Activated naive CD8-positive, alpha-beta T cell (primary cell): ENCODE data around the gene ADIPOQ.
"Not testable (repeated sequence)": the region's sequence is repeated elsewhere in the genome, so short reads cannot be mapped to it uniquely, and the experiment has no call there.

ENCODE experiments used
- H3K27ac Mint-ChIP-seq: one replicate; pipeline ENCODE4 v1.8.0; 2021; ENCODE audit warnings: mixed read lengths
- H3K27me3 Mint-ChIP-seq: one replicate; pipeline ENCODE4 v1.8.0; 2021; ENCODE audit warnings: mixed read lengths
- H3K36me3 Mint-ChIP-seq: one replicate; pipeline ENCODE4 v1.8.0; 2021; ENCODE audit warnings: mixed read lengths
- H3K4me1 Mint-ChIP-seq: one replicate; pipeline ENCODE4 v1.8.0; 2021; ENCODE audit warnings: low read depth, mixed read lengths
- H3K4me3 Mint-ChIP-seq: one replicate; pipeline ENCODE4 v1.8.0; 2021; ENCODE audit warnings: mild to moderate bottlenecking, mixed read lengths
- H3K9me3 Mint-ChIP-seq: one replicate; pipeline ENCODE4 v1.8.0; 2021; ENCODE audit warnings: low read depth, mixed read lengths

ADIPOQ gene

GRCh38 chr3:186842426-186843038, at the start of gene ADIPOQ:
Gene ADIPOQ, plus strand, starts transcription at chr3:186842710. Its CDS starts 10,349 bp downstream, at chr3:186853059.
- H3K27ac Mint-ChIP-seq: no peak within 1 kb of the TSS
- H3K27me3 Mint-ChIP-seq: peaks cover 4% of the 10 kb centered on the region
- H3K4me3 Mint-ChIP-seq: no peak within 1 kb of the TSS
- no peaks in the 10 kb centered on the region for H3K4me1 Mint-ChIP-seq
- H3K36me3 Mint-ChIP-seq: no peaks in the 10 kb centered on the region
- H3K9me3 Mint-ChIP-seq: no peaks in the 10 kb centered on the region

GRCh38 chr3:186798239-186798874, 44.2 kb upstream of the ADIPOQ start:
- Mint-ChIP-seq H3K36me3 (peaks cover 16% of the 10 kb centered on the region), H3K9me3 (no peaks in the 10 kb centered on the region), H3K27me3 (no peaks in the 10 kb centered on the region), H3K4me3 (no peak overlapping the region), H3K4me1 (peaks cover 19% of the 10 kb centered on the region), H3K27ac (no peak overlapping the region)

- H3K27ac Mint-ChIP-seq: no peak overlapping the region
- no peak overlapping the region for H3K4me3 Mint-ChIP-seq
- no peaks in the 10 kb centered on the region for H3K27me3 Mint-ChIP-seq
- H3K36me3 Mint-ChIP-seq: peaks cover 15% of the 10 kb centered on the region
- H3K9me3 Mint-ChIP-seq: no peaks in the 10 kb centered on the region
- H3K4me1 Mint-ChIP-seq: peaks cover 27% of the 10 kb centered on the region
Measured at GRCh38 chr3:186800285-186800684, 42.2 kb upstream of the ADIPOQ start.

GRCh38 chr3:186802701-186803100, 39.8 kb upstream of the ADIPOQ start:
- no peaks in the 10 kb centered on the region for H3K9me3 Mint-ChIP-seq
- no peak overlapping the region for H3K27ac Mint-ChIP-seq
- no peak overlapping the region for H3K4me3 Mint-ChIP-seq
- no peaks in the 10 kb centered on the region for H3K27me3 Mint-ChIP-seq
- H3K36me3 Mint-ChIP-seq: peaks cover 11% of the 10 kb centered on the region
- peaks cover 42% of the 10 kb centered on the region for H3K4me1 Mint-ChIP-seq

- H3K9me3 Mint-ChIP-seq, H3K27ac Mint-ChIP-seq, H3K27me3 Mint-ChIP-seq, H3K36me3 Mint-ChIP-seq, H3K4me3 Mint-ChIP-seq: not testable (repeated sequence)
- peaks cover 41% of the 10 kb centered on the region for H3K4me1 Mint-ChIP-seq
Measured at GRCh38 chr3:186803447-186803846, 39.1 kb upstream of the ADIPOQ start.

GRCh38 chr3:186806089-186807055, 36.1 kb upstream of the ADIPOQ start, which contains the start of gene RFC4:
Gene RFC4, minus strand, starts transcription at chr3:186806482. Its CDS starts 1,769 bp downstream, at chr3:186804713.
- peaks cover 3% of the 10 kb centered on the region for H3K36me3 Mint-ChIP-seq
- peak within 1 kb of the TSS; percentile 94 for H3K4me3 Mint-ChIP-seq
- H3K9me3 Mint-ChIP-seq: no peaks in the 10 kb centered on the region
- H3K27me3 Mint-ChIP-seq: no peaks in the 10 kb centered on the region
- H3K27ac Mint-ChIP-seq: peak within 1 kb of the TSS; percentile 95
- H3K4me1 Mint-ChIP-seq: peaks cover 24% of the 10 kb centered on the region

GRCh38 chr3:186807231-186807630, 35.3 kb upstream of the ADIPOQ start:
- no peaks in the 10 kb centered on the region for H3K27me3 Mint-ChIP-seq
- peaks cover 24% of the 10 kb centered on the region for H3K4me1 Mint-ChIP-seq
- H3K27ac Mint-ChIP-seq: peak overlapping the region; percentile 95
- peaks cover 3% of the 10 kb centered on the region for H3K36me3 Mint-ChIP-seq
- H3K9me3 Mint-ChIP-seq: no peaks in the 10 kb centered on the region
- peak overlapping the region; percentile 94 for H3K4me3 Mint-ChIP-seq

- H3K4me3 Mint-ChIP-seq: no peak overlapping the region
- H3K36me3 Mint-ChIP-seq: no peaks in the 10 kb centered on the region
- H3K4me1 Mint-ChIP-seq: peaks cover 14% of the 10 kb centered on the region
- H3K9me3 Mint-ChIP-seq: no peaks in the 10 kb centered on the region
- H3K27me3 Mint-ChIP-seq: no peaks in the 10 kb centered on the region
- no peak overlapping the region for H3K27ac Mint-ChIP-seq
Measured at GRCh38 chr3:186810336-186810996, 32.0 kb upstream of the ADIPOQ start.

GRCh38 chr3:186811313-186811712, 31.2 kb upstream of the ADIPOQ start:
- not testable (repeated sequence) for H3K9me3 Mint-ChIP-seq, H3K27ac Mint-ChIP-seq, H3K36me3 Mint-ChIP-seq, H3K4me3 Mint-ChIP-seq, H3K27me3 Mint-ChIP-seq
- peaks cover 12% of the 10 kb centered on the region for H3K4me1 Mint-ChIP-seq

GRCh38 chr3:186814100-186814499, 28.4 kb upstream of the ADIPOQ start:
- H3K27me3 Mint-ChIP-seq: no peaks in the 10 kb centered on the region
- H3K36me3 Mint-ChIP-seq: no peaks in the 10 kb centered on the region
- no peak overlapping the region for H3K27ac Mint-ChIP-seq
- no peak overlapping the region for H3K4me3 Mint-ChIP-seq
- no peaks in the 10 kb centered on the region for H3K9me3 Mint-ChIP-seq
- no peaks in the 10 kb centered on the region for H3K4me1 Mint-ChIP-seq

GRCh38 chr3:186815435-186815834, 27.1 kb upstream of the ADIPOQ start:
- Mint-ChIP-seq H3K27me3 (no peaks in the 10 kb centered on the region), H3K36me3 (no peaks in the 10 kb centered on the region), H3K4me1 (no peaks in the 10 kb centered on the region), H3K27ac (no peak overlapping the region), H3K9me3 (no peaks in the 10 kb centered on the region), H3K4me3 (no peak overlapping the region)

GRCh38 chr3:186818516-186818915, 24.0 kb upstream of the ADIPOQ start:
- Mint-ChIP-seq H3K9me3 (no peaks in the 10 kb centered on the region), H3K27ac (no peak overlapping the region), H3K36me3 (no peaks in the 10 kb centered on the region), H3K4me3 (no peak overlapping the region), H3K27me3 (no peaks in the 10 kb centered on the region), H3K4me1 (peaks cover 2% of the 10 kb centered on the region)

GRCh38 chr3:186818956-186819355, 23.6 kb upstream of the ADIPOQ start:
- H3K36me3 Mint-ChIP-seq: no peaks in the 10 kb centered on the region
- no peak overlapping the region for H3K4me3 Mint-ChIP-seq
- H3K27ac Mint-ChIP-seq: no peak overlapping the region
- no peaks in the 10 kb centered on the region for H3K9me3 Mint-ChIP-seq
- no peaks in the 10 kb centered on the region for H3K27me3 Mint-ChIP-seq
- H3K4me1 Mint-ChIP-seq: peaks cover 2% of the 10 kb centered on the region

- H3K9me3 Mint-ChIP-seq: no peaks in the 10 kb centered on the region
- no peak overlapping the region for H3K27ac Mint-ChIP-seq
- H3K36me3 Mint-ChIP-seq: no peaks in the 10 kb centered on the region
- no peaks in the 10 kb centered on the region for H3K27me3 Mint-ChIP-seq
- H3K4me1 Mint-ChIP-seq: peaks cover 14% of the 10 kb centered on the region
- no peak overlapping the region for H3K4me3 Mint-ChIP-seq
Measured at GRCh38 chr3:186821429-186822387, 20.8 kb upstream of the ADIPOQ start.
